ENCODE measurements around the gene MYO1E.
"Not testable (repeated sequence)": the region's sequence is repeated elsewhere in the genome, so short reads cannot be mapped to it uniquely, and the experiment has no call there.

MYO1E gene

DNA sequence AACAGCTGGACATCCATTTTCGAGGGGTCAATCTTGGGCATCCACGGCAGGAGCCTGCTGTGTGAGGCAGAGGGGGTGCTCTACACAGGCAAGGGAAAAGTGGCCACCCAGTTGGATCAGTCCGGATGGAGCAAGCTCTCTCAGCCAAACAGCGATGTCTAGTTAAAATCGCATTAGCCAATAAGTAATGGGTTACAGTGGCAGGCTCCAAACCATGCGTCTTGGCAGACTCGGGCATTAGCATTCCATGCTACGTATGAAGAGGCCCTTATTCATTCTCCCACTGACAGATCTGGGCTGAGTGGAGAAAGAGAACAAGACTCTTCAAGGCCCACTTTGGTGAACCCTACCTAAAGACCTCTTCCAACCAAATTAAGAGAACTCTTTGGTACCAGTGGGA, 218.4 kb downstream of the MYO1E start:
- no peaks in the 10 kb centered on the region for H3K9me3 ChIP-seq (ENCODE audit: control insufficient read depth in 2 of 2, low read length in 2 of 2)
- H3K4me1 ChIP-seq (ENCODE audit: control insufficient read depth, insufficient read depth, low read length): peaks cover 9% of the 10 kb centered on the region
- H3K4me3 ChIP-seq (ENCODE audit: low read length in 2 of 2): no peak overlapping the region
- no peaks in the 10 kb centered on the region for H3K27me3 ChIP-seq (ENCODE audit: control insufficient read depth in 1 of 2, insufficient read depth in 2 of 2, low read length in 2 of 2)
- H3K9ac ChIP-seq (ENCODE audit: low read length in 2 of 2): no peak overlapping the region
- peaks cover 39 to 46% of the 10 kb centered on the region in 2 donors for H3K36me3 ChIP-seq (ENCODE audit: control insufficient read depth in 2 of 2, insufficient read depth in 2 of 2, low read length in 2 of 2)
- no peak overlapping the region for H3K27ac ChIP-seq (ENCODE audit: low read length)

DNA sequence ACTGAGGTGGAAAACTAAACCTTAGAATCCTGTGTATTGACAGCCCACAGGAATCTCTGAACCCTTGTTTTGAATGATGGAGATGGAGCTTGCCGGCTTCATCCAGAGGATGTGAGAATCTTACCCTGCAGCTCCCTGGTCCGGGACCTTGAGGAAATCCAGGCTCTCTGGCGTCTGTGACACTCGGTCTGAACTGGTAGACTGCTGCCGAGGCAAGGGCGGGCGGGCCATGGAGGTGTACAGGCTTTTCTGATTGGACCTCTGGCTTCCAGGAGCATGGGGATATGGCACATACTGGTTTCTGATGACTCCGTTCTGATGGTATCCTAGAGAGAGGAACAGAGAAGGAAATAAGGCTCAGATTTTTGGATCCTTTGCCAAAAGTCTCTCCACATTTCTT, 219.2 kb downstream of the MYO1E start:
- no peaks in the 10 kb centered on the region for H3K9me3 ChIP-seq (ENCODE audit: control insufficient read depth in 2 of 2, low read length in 2 of 2)
- peaks cover 37 to 38% of the 10 kb centered on the region in 2 donors for H3K36me3 ChIP-seq (ENCODE audit: control insufficient read depth in 2 of 2, insufficient read depth in 2 of 2, low read length in 2 of 2)

DNA sequence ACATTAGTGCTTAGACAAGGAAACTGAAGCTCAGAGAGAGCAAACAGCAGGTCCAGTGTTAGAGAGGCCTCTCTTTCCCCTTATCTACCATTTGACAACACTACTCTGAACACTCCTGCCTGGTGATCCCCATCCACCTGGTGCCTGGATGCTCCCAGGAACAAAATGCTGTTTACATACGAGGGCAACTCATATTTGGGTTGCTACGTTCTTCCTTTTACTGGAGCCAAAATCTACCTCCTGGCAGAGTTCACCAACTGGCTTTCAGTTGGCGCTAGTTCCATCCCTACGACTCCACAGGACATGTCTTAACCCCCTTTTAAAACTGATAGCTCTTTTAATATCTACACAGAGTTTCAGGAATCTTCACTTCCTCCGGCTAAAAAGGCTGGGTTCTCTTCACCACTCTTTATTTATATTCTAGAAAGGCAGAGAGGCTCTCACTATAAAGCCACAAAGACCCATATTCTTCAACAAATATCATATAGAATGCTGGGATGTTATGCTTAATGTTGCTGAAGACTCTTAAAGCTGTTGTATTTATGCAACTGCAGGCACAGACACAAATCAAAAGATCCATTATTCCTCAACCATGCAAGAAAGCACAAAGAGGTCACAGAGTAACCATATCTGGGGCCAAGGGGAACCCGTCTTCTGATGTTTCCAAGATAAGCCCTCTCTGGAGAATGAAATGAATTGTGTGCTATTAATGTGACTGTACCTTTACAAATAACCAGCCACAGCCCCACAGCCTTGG, 219.8 kb downstream of the MYO1E start:
- Histone ChIP-seq H3K9me3 (ENCODE audit: control insufficient read depth in 2 of 2, low read length in 2 of 2) (no peaks in the 10 kb centered on the region), H3K4me1 (ENCODE audit: control insufficient read depth, insufficient read depth, low read length) (peaks cover 7% of the 10 kb centered on the region), H3K27me3 (ENCODE audit: control insufficient read depth in 1 of 2, insufficient read depth in 2 of 2, low read length in 2 of 2) (no peaks in the 10 kb centered on the region), H3K4me3 (ENCODE audit: low read length in 2 of 2) (no peak overlapping the region), H3K9ac (ENCODE audit: low read length in 2 of 2) (no peak overlapping the region), H3K36me3 (ENCODE audit: control insufficient read depth in 2 of 2, insufficient read depth in 2 of 2, low read length in 2 of 2) (peaks cover 33 to 36% of the 10 kb centered on the region in 2 donors), H3K27ac (ENCODE audit: low read length) (no peak overlapping the region)

More for the DNA sequence above, 219.2 kb downstream of the MYO1E start:
- Histone ChIP-seq H3K9ac (ENCODE audit: low read length in 2 of 2) (no peak overlapping the region), H3K4me3 (ENCODE audit: low read length in 2 of 2) (no peak overlapping the region), H3K4me1 (ENCODE audit: control insufficient read depth, insufficient read depth, low read length) (peaks cover 7% of the 10 kb centered on the region), H3K27ac (ENCODE audit: low read length) (no peak overlapping the region), H3K27me3 (ENCODE audit: control insufficient read depth in 1 of 2, insufficient read depth in 2 of 2, low read length in 2 of 2) (no peaks in the 10 kb centered on the region)

DNA sequence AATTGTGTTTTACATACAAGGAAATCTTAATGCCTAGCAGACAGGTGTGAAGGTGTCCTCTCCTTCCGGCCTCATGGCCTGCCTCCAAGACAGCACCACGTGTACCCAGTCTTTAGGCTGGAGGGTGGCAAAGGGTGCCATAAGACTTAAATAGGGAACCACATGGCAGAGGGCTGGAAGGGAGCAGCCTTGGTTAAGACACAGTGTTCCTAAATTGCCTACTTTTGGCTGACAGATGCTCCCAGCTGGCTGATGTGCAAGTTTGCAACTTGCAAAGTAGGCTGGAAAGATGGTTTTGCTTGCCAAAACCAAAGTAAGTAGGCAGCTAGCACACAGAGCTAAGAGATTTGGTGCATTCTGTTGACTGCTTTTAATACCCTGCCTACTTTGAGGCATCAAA, 222.5 kb downstream of the MYO1E start:
- Histone ChIP-seq H3K36me3 (ENCODE audit: control insufficient read depth in 2 of 2, insufficient read depth in 2 of 2, low read length in 2 of 2) (peaks cover 33 to 35% of the 10 kb centered on the region in 2 donors), H3K27me3 (ENCODE audit: control insufficient read depth in 1 of 2, insufficient read depth in 2 of 2, low read length in 2 of 2) (no peaks in the 10 kb centered on the region)

DNA sequence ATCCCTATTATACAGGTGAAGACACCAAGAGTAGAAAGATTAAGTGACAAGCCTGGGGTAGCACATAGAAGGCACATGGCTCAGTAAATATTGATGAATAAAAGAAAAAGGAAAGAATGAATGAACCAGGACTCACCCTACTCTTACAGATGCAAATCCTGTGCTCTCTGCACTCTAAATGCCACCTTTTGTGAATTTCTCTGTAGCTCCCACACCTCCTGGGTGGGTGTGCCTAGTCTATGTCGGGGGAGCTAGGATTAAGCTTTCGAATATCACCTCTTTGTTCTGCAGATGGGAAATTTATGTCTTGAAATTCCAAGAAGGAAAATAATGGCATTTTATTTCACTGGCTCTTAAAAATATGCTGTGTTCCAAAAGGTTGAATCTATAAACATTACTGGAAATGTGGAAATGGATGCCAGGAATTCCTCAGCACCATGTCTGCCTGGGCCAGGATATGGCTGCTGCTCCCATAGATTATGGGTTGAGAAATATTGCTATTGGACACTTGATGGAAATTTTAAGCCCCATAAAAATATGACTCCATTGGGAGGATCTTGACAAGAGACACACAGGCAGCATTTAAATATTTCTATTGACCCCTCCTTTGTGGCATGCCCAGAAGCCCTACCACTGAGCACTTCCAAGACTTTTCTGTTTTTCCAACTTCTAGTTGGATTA, 224.4 kb downstream of the MYO1E start:
- H3K36me3 ChIP-seq (ENCODE audit: control insufficient read depth in 2 of 2, insufficient read depth in 2 of 2, low read length in 2 of 2): peaks cover 26 to 29% of the 10 kb centered on the region in 2 donors
- peaks cover 7% of the 10 kb centered on the region for H3K4me1 ChIP-seq (ENCODE audit: control insufficient read depth, insufficient read depth, low read length)
- H3K9ac ChIP-seq (ENCODE audit: low read length in 2 of 2): no peak overlapping the region
- no peaks in the 10 kb centered on the region for H3K27me3 ChIP-seq (ENCODE audit: control insufficient read depth in 1 of 2, insufficient read depth in 2 of 2, low read length in 2 of 2)
- no peak overlapping the region for H3K4me3 ChIP-seq (ENCODE audit: low read length in 2 of 2)
- no peaks in the 10 kb centered on the region for H3K9me3 ChIP-seq (ENCODE audit: control insufficient read depth in 2 of 2, low read length in 2 of 2)
- no peak overlapping the region for H3K27ac ChIP-seq (ENCODE audit: low read length)

More for the DNA sequence above, 222.5 kb downstream of the MYO1E start:
- H3K4me1 ChIP-seq (ENCODE audit: control insufficient read depth, insufficient read depth, low read length): peaks cover 7% of the 10 kb centered on the region
- no peak overlapping the region for H3K9ac ChIP-seq (ENCODE audit: low read length in 2 of 2)
- H3K4me3 ChIP-seq (ENCODE audit: low read length in 2 of 2): no peak overlapping the region
- no peak overlapping the region for H3K27ac ChIP-seq (ENCODE audit: low read length)
- no peaks in the 10 kb centered on the region for H3K9me3 ChIP-seq (ENCODE audit: control insufficient read depth in 2 of 2, low read length in 2 of 2)

DNA sequence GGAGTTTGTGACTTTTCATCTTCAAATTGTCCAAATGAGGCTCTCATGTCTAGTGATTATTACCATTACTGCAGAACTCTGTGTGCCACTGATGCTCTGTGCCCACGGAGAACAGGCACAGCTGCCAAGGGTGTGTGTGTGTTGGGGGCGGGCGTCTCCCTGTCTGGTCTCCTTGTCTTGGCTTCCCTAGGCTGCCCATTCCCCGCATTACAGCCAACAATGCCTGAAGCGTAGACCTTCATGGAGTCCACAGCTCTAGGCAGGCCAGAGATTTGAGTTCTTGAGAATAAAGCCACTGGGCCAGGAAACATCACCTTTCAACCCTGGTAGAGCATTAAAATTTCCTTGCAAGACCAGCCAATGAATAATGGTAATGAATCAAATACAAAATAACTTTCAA, 225.0 kb downstream of the MYO1E start:
- Histone ChIP-seq H3K9ac (ENCODE audit: low read length in 2 of 2) (no peak overlapping the region), H3K27ac (ENCODE audit: low read length) (no peak overlapping the region), H3K9me3 (ENCODE audit: control insufficient read depth in 2 of 2, low read length in 2 of 2) (no peaks in the 10 kb centered on the region), H3K4me1 (ENCODE audit: control insufficient read depth, insufficient read depth, low read length) (peaks cover 7% of the 10 kb centered on the region), H3K27me3 (ENCODE audit: control insufficient read depth in 1 of 2, insufficient read depth in 2 of 2, low read length in 2 of 2) (no peaks in the 10 kb centered on the region), H3K4me3 (ENCODE audit: low read length in 2 of 2) (no peak overlapping the region), H3K36me3 (ENCODE audit: control insufficient read depth in 2 of 2, insufficient read depth in 2 of 2, low read length in 2 of 2) (peaks cover 22 to 26% of the 10 kb centered on the region in 2 donors)

DNA sequence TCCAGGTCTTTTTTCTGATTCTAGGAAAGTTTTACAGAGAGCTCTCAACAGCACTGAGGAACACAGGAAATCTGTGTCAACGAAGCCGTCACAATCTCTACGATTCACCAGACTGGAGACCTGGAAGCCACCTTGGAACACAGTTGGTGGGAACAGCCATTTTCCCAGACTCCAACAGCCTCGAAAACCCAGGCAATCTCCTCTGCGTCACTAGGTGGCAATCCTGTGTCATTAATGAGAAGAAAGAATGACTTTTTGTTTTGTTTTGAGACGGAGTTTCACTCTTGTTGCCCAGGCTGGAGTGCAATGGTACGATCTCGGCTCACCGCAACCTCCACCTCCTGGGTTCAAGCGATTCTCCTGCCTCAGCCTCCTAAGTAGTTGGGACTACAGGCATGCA, 228.1 kb downstream of the MYO1E start:
- H3K4me3 ChIP-seq (ENCODE audit: low read length in 2 of 2); H3K9me3 ChIP-seq (ENCODE audit: control insufficient read depth in 2 of 2, low read length in 2 of 2); H3K9ac ChIP-seq (ENCODE audit: low read length in 2 of 2); H3K27me3 ChIP-seq (ENCODE audit: control insufficient read depth in 1 of 2, insufficient read depth in 2 of 2, low read length in 2 of 2); H3K27ac ChIP-seq (ENCODE audit: low read length); H3K4me1 ChIP-seq (ENCODE audit: control insufficient read depth, insufficient read depth, low read length): not testable (repeated sequence)
- H3K36me3 ChIP-seq (ENCODE audit: control insufficient read depth in 2 of 2, insufficient read depth in 2 of 2, low read length in 2 of 2): peaks cover 14% of the 10 kb centered on the region in 2 donors

DNA sequence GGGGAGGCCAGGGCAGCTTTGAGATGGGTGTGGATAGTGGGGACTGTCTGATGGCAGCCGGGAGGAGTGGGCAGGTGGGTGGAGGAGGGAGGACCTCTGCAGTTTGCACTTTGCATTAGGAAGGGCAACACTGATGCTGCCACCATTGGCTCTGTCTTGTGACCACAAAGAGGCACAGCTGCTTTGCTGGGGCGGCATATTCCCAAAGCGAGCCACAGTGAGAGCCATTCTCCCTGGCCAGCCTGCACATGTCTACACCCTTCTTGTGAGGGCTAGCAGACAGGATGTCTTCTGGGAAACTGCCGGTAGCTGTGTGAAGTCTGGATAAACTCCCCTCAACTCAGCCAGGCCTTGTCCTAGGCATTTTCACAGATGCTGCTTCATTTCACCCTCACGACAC, 229.4 kb downstream of the MYO1E start:
- peaks cover 11 to 14% of the 10 kb centered on the region in 2 donors for H3K36me3 ChIP-seq (ENCODE audit: control insufficient read depth in 2 of 2, insufficient read depth in 2 of 2, low read length in 2 of 2)

DNA sequence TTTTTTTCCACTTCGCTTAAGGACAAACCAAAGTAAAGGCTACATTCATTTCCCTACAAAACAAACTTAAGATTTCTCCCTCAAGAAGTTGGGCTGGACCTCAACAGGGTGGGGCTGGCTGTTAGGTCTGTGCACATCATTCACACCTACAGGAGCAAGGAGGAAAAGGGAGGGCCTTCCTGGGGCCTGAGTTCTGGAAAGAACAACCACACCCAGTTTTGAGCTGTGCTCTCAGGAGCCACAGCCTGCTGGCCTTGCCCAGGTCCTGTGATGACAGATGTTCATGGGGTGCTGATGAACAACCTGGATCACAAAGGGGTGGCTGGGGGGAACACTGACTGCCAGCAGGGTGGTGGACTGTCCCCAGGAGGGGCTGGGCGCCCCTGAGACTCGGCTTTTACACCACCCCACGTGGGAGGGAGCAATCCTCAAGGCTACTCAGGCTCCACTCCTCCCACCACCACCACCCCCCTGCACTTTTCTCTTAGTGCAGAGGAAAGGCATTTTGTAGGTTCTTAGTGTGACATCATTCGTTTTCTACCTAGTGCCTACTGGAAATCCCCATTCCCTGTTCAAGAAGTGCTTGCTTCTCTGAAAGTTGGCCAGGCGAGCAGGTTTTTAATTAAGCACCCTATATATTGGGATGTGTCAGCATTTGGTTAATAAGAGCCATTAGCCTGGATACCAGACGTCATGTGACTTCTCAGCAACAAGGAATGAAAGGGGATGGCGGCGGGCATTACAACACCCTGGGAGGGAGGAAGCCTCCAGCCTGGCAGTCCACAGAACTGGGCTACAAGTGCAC, 232.0 kb downstream of the MYO1E start:
- H3K9me3 ChIP-seq (ENCODE audit: control insufficient read depth in 2 of 2, low read length in 2 of 2): no peaks in the 10 kb centered on the region
- H3K9ac ChIP-seq (ENCODE audit: low read length in 2 of 2): no peak overlapping the region
- no peaks in the 10 kb centered on the region for H3K27me3 ChIP-seq (ENCODE audit: control insufficient read depth in 1 of 2, insufficient read depth in 2 of 2, low read length in 2 of 2)
- H3K4me1 ChIP-seq (ENCODE audit: control insufficient read depth, insufficient read depth, low read length): no peaks in the 10 kb centered on the region
- no peak overlapping the region for H3K27ac ChIP-seq (ENCODE audit: low read length)
- peaks cover 18 to 30% of the 10 kb centered on the region in 2 donors for H3K36me3 ChIP-seq (ENCODE audit: control insufficient read depth in 2 of 2, insufficient read depth in 2 of 2, low read length in 2 of 2)
- H3K4me3 ChIP-seq (ENCODE audit: low read length in 2 of 2): no peak overlapping the region

More for the DNA sequence above, 229.4 kb downstream of the MYO1E start:
- Histone ChIP-seq H3K27ac (ENCODE audit: low read length) (no peak overlapping the region), H3K9me3 (ENCODE audit: control insufficient read depth in 2 of 2, low read length in 2 of 2) (no peaks in the 10 kb centered on the region), H3K27me3 (ENCODE audit: control insufficient read depth in 1 of 2, insufficient read depth in 2 of 2, low read length in 2 of 2) (no peaks in the 10 kb centered on the region), H3K4me1 (ENCODE audit: control insufficient read depth, insufficient read depth, low read length) (no peaks in the 10 kb centered on the region), H3K4me3 (ENCODE audit: low read length in 2 of 2) (no peak overlapping the region), H3K9ac (ENCODE audit: low read length in 2 of 2) (no peak overlapping the region)

DNA sequence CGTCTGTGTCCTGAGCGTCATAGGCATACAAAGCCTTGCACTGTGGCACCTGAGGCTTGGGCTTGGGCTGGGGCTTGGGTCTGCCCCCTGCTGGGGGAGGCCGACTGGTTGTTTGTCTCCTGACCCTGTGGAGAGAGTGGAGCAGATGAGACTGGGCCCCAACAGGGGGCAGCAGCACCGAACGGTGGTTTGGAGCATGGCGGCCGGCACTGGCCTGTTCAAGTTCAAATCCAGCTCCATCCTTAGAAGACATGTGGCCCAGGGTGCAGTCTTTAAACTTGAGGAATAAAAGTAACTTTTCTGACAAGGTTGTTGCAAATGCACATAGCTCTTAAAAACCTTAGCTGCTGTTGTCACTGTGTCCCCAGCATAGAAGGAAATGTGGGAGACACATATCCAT, 234.4 kb downstream of the MYO1E start:
- Histone ChIP-seq H3K27me3 (ENCODE audit: control insufficient read depth in 1 of 2, insufficient read depth in 2 of 2, low read length in 2 of 2) (no peaks in the 10 kb centered on the region), H3K4me1 (ENCODE audit: control insufficient read depth, insufficient read depth, low read length) (no peaks in the 10 kb centered on the region), H3K27ac (ENCODE audit: low read length) (no peak overlapping the region), H3K36me3 (ENCODE audit: control insufficient read depth in 2 of 2, insufficient read depth in 2 of 2, low read length in 2 of 2) (peaks cover 16 to 33% of the 10 kb centered on the region in 2 donors), H3K9ac (ENCODE audit: low read length in 2 of 2) (no peak overlapping the region), H3K4me3 (ENCODE audit: low read length in 2 of 2) (no peak overlapping the region), H3K9me3 (ENCODE audit: control insufficient read depth in 2 of 2, low read length in 2 of 2) (no peaks in the 10 kb centered on the region)

Data from stomach smooth muscle (tissue), 2 donors.